Liver (tissue), 9 donors: Measurements from ENCODE around the gene ELAC2. TPM values are rescaled to one million over a fixed set of nuclear protein-coding genes. Genes with fewer than 3 reads are reported as not detected.

Experiments used
- DNase-seq: peaks from one replicate; pipeline ENCODE4 v3.0.0-alpha.2; 2017; ENCODE audit warnings: low spot score
- H3K27ac ChIP-seq, 2 donors: one replicate each; pipeline ENCODE4 v1.7.0; 2013; ENCODE audit warnings: inconsistent platforms in 2 of 2, low read length in 2 of 2, control low read depth in 1 of 2, low read depth in 1 of 2, mild to moderate bottlenecking in 1 of 2
- H3K27me3 ChIP-seq, 4 donors: one replicate each; pipeline versions ENCODE4 v1.6.1 to v1.7.0; 2013; ENCODE audit warnings: low read length in 3 of 4, inconsistent platforms in 1 of 4, mild to moderate bottlenecking in 1 of 4, moderate library complexity in 1 of 4; ENCODE audit not compliant: control insufficient read depth in 4 of 4, insufficient read depth in 4 of 4
- H3K36me3 ChIP-seq, 4 donors: one replicate each; pipeline versions ENCODE4 v1.6.1 to v1.7.0; 2013; ENCODE audit warnings: low read length in 3 of 4, mild to moderate bottlenecking in 3 of 4, low read depth in 1 of 4, moderate library complexity in 1 of 4; ENCODE audit not compliant: control insufficient read depth in 4 of 4, insufficient read depth in 3 of 4
- H3K4me1 ChIP-seq, 4 donors: one replicate each; pipeline versions ENCODE4 v1.6.1 to v1.7.0; 2013; ENCODE audit warnings: low read length in 3 of 4, mild to moderate bottlenecking in 3 of 4, moderate library complexity in 1 of 4; ENCODE audit not compliant: control insufficient read depth in 4 of 4, insufficient read depth in 4 of 4
- H3K4me3 ChIP-seq, 3 donors: one replicate each; pipeline versions ENCODE4 v1.6.1 to v1.7.0; 2013; ENCODE audit warnings: low read length in 3 of 3, control low read depth in 1 of 3, low read depth in 1 of 3, mild to moderate bottlenecking in 1 of 3
- H3K9ac ChIP-seq, 2 donors: one replicate each; pipeline ENCODE4 v1.7.0; 2013; ENCODE audit warnings: low read length in 2 of 2, mild to moderate bottlenecking in 2 of 2, moderate library complexity in 2 of 2, control low read depth in 1 of 2, low read depth in 1 of 2
- H3K9me3 ChIP-seq, 4 donors: one replicate each; pipeline versions ENCODE4 v1.6.1 to v1.7.0; 2013; ENCODE audit warnings: low read length in 3 of 4; ENCODE audit not compliant: control insufficient read depth in 4 of 4
- ATF3 ChIP-seq: IDR thresholded peaks from 2 replicates; pipeline ENCODE4 v1.6.1; 2016; ENCODE audit warnings: antibody characterized with exemption
- CTCF ChIP-seq: fragments of 150-350 bp; IDR thresholded peaks from 2 replicates; pipeline ENCODE4 v1.5.1; 2017; ENCODE audit warnings: improper control_type of control experiment, low read depth, low read length; ENCODE audit not compliant: missing input control
- EGR1 ChIP-seq, 2 donors: IDR thresholded peaks; 2 replicates each; pipeline ENCODE4 v1.6.1; 2016 to 2018; ENCODE audit warnings: antibody characterized with exemption in 2 of 2, low read depth in 2 of 2
- FOXA1 ChIP-seq: IDR thresholded peaks from 2 replicates; pipeline ENCODE4 v1.6.1; 2016; ENCODE audit warnings: antibody characterized with exemption
- FOXA2 ChIP-seq: IDR thresholded peaks from 2 replicates; pipeline ENCODE4 v1.6.1; 2016; ENCODE audit warnings: antibody characterized with exemption
- HNF4A ChIP-seq, 2 donors: conservative IDR thresholded peaks; 2 replicates each; pipeline ENCODE4 v1.6.1; 2016; ENCODE audit warnings: antibody characterized with exemption in 2 of 2, mild to moderate bottlenecking in 2 of 2
- HNF4G ChIP-seq: IDR thresholded peaks from 2 replicates; pipeline ENCODE4 v1.6.1; 2016; ENCODE audit warnings: antibody characterized with exemption
- JUND ChIP-seq, 2 donors: IDR thresholded peaks; 2 replicates each; pipeline ENCODE4 v1.6.1; 2016; ENCODE audit warnings: antibody characterized with exemption in 2 of 2
- NR2F2 ChIP-seq: IDR thresholded peaks from 2 replicates; pipeline ENCODE4 v1.6.1; 2016; ENCODE audit warnings: antibody characterized with exemption
- RAD21 ChIP-seq, 2 donors: IDR thresholded peaks; 2 replicates each; pipeline ENCODE4 v1.6.1; 2016; ENCODE audit warnings: antibody characterized with exemption in 2 of 2, mild to moderate bottlenecking in 2 of 2
- REST ChIP-seq: IDR thresholded peaks from 2 replicates; pipeline ENCODE4 v1.6.1; 2016; ENCODE audit warnings: antibody characterized with exemption, mild to moderate bottlenecking
- RXRA ChIP-seq, 2 donors: IDR thresholded peaks; 2 replicates each; pipeline ENCODE4 v1.6.1; 2017 to 2018; ENCODE audit warnings: antibody characterized with exemption in 2 of 2, mild to moderate bottlenecking in 1 of 2
- SP1 ChIP-seq: IDR thresholded peaks from 2 replicates; pipeline ENCODE4 v1.6.1; 2018; ENCODE audit warnings: antibody characterized with exemption, mild to moderate bottlenecking
- TAF1 ChIP-seq: conservative IDR thresholded peaks from 2 replicates; pipeline ENCODE4 v1.6.1; 2016; ENCODE audit warnings: antibody characterized with exemption, mild to moderate bottlenecking
- YY1 ChIP-seq: IDR thresholded peaks from 2 replicates; pipeline ENCODE4 v1.6.1; 2016; ENCODE audit warnings: antibody characterized with exemption, mild to moderate bottlenecking
- ZBTB33 ChIP-seq: IDR thresholded peaks from 2 replicates; pipeline ENCODE4 v1.6.1; 2016; ENCODE audit warnings: antibody characterized with exemption
- WGBS: extraction: QIAGEN DNeasy Blood & Tissue Kit; methylation state at CpG from one replicate; pipeline ENCODE4 v1.1.7; 2013; 5-methylcytosine and 5-hydroxymethylcytosine counted together
- polyA plus RNA-seq, 2 donors: library from polyadenylated mRNA; stranded (reverse) in 1 of 2; unstranded in 1 of 2; fragments of 200-250 nt in 1 of 2; fragments of >200 nt in 1 of 2; fragmentation: Nextera tagmentation in 1 of 2; extraction: Ambion mirVana in 1 of 2; gene quantifications; one replicate each; pipeline versions ENCODE4 v1.2.1 to v1.2.3, GENCODE V29; 2013 to 2015
- total RNA-seq, 2 donors: library from RNA; depleted of rRNA; stranded (reverse); fragments of >200 nt; gene quantifications; one replicate each; pipeline ENCODE4 v1.2.3, GENCODE V29; 2014
- donor health status: healthy.
- donor health status: healthy.
- donor health status: healthy.
- donor health status: healthy.
- donor health status: healthy.

The ELAC2 gene
- total and polyA plus RNA-seq, 4 donors = 26.5 to 54.1 (median 36.2) TPM

DNA sequence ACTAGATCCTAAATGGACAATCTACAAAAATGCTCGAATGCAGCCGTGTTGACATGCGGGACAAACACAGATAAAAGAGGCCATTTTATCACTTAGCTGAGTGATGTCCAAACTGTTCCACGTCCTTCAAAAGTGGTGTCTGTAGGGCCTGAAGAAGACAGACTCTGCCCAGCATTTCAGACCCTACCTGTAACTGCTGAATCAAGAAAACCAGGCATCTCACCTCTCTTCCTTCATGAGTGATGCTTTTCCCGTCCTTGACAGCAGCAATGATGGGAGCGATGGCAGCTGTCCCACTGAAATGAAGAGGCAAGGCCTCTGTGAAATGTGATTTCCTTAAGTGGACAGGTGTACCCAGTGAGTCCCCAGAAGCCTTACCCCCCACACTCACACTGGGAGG is 12.3 kb downstream of the ELAC2 start:
- H3K27me3 ChIP-seq = no peaks in the 10 kb centered on the region
- H3K27ac ChIP-seq = no peak overlapping the region
- WGBS = 92% methylated on average over 6 of the region's 6 CpGs
- no peak for TF ChIP-seq TAF1
- TF ChIP-seq REST = no peak
- TF ChIP-seq HNF4A (conservative IDR thresholded peaks at IDR 0.05) = no peak
- no peak for TF ChIP-seq NR2F2
- no peak for TF ChIP-seq HNF4G
- TF ChIP-seq ATF3 = no peak
- TF ChIP-seq RAD21 (IDR thresholded peaks at IDR 0.05) = no peak
- no peak for TF ChIP-seq SP1
- no peak for TF ChIP-seq FOXA1
- no peak for TF ChIP-seq ZBTB33
- H3K9me3 ChIP-seq = no peaks in the 10 kb centered on the region
- H3K4me1 ChIP-seq = peaks cover 0 to 11% (median 0%) of the 10 kb centered on the region in 4 donors
- peaks cover 13 to 64% (median 41%) of the 10 kb centered on the region in 4 donors for H3K36me3 ChIP-seq
- no peak for DNase-seq
- H3K4me3 ChIP-seq = no peak overlapping the region
- H3K9ac ChIP-seq = no peak overlapping the region

GRCh38 chr17:13004336-13004735 is 13.5 kb downstream of the ELAC2 start:
- no peak overlapping the region for H3K4me3 ChIP-seq
- H3K27ac ChIP-seq = no peak overlapping the region
- 87% methylated on average over 4 of the region's 4 CpGs for WGBS
- TF ChIP-seq HNF4A (conservative IDR thresholded peaks at IDR 0.05) (no peak), RAD21 (IDR thresholded peaks at IDR 0.05) (no peak), CTCF (no peak), ZBTB33 (no peak), REST (no peak), RXRA (IDR thresholded peaks at IDR 0.05) (no peak), FOXA2 (no peak), ATF3 (no peak), JUND (IDR thresholded peaks at IDR 0.05) (no peak), EGR1 (IDR thresholded peaks at IDR 0.05; ENCODE audit: low read depth in 2 of 2) (no peak), YY1 (no peak)
- peaks cover 16 to 65% (median 45%) of the 10 kb centered on the region in 4 donors for H3K36me3 ChIP-seq
- no peak overlapping the region for H3K9ac ChIP-seq
- no peaks in the 10 kb centered on the region for H3K27me3 ChIP-seq
- no peaks in the 10 kb centered on the region for H3K9me3 ChIP-seq
- H3K4me1 ChIP-seq = peaks cover 0 to 11% (median 0%) of the 10 kb centered on the region in 4 donors
- no peak for DNase-seq
